Measurements from ENCODE around the gene GRHL1. TPM values are rescaled to one million over a fixed set of nuclear protein-coding genes. Genes with fewer than 3 reads are reported as not detected.

Gene GRHL1
- total and polyA plus RNA-seq, 9 of the 15 experiments (the other 6 are each of a cell fraction or from before 2014, with no cell fraction given): 1.7 to 6.1 (median 4.7) TPM

- TF ChIP-seq ZNF609 (CRISPR knock-in tag; IDR thresholded peaks at IDR 0.05; ENCODE audit: borderline replicate concordance) (no peak), HDAC8 (tag; IDR thresholded peaks at IDR 0.05) (no peak), E2F5 (CRISPR knock-in tag; IDR thresholded peaks at IDR 0.05) (no peak), ZKSCAN3 (CRISPR knock-in tag; IDR thresholded peaks at IDR 0.05) (no peak), NFXL1 (CRISPR knock-in tag; IDR thresholded peaks at IDR 0.05) (no peak), FOS (IDR thresholded peaks at IDR 0.05; ENCODE audit: extremely low read depth, insufficient read length) (no peak), SMARCA5 (IDR thresholded peaks at IDR 0.05) (no peak), MIER1 (IDR thresholded peaks at IDR 0.05; ENCODE audit: low read depth) (no peak), ZNF174 (CRISPR knock-in tag; IDR thresholded peaks at IDR 0.05) (no peak), ZNF12 (CRISPR knock-in tag; IDR thresholded peaks at IDR 0.05) (no peak), ZNF311 (CRISPR knock-in tag; IDR thresholded peaks at IDR 0.05) (no peak), ZNF324 (CRISPR knock-in tag; IDR thresholded peaks at IDR 0.05) (no peak), TFAP4 (CRISPR knock-in tag; IDR thresholded peaks at IDR 0.05; ENCODE audit: borderline replicate concordance) (peak; percentile 75; the same call in 1 of the 2 replicates)
- TF ChIP-seq, protein P1, sequence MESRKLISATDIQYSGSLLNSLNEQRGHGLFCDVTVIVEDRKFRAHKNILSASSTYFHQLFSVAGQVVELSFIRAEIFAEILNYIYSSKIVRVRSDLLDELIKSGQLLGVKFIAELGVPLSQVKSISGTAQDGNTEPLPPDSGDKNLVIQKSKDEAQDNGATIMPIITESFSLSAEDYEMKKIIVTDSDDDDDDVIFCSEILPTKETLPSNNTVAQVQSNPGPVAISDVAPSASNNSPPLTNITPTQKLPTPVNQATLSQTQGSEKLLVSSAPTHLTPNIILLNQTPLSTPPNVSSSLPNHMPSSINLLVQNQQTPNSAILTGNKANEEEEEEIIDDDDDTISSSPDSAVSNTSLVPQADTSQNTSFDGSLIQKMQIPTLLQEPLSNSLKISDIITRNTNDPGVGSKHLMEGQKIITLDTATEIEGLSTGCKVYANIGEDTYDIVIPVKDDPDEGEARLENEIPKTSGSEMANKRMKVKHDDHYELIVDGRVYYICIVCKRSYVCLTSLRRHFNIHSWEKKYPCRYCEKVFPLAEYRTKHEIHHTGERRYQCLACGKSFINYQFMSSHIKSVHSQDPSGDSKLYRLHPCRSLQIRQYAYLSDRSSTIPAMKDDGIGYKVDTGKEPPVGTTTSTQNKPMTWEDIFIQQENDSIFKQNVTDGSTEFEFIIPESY (CRISPR knock-in tag; IDR thresholded peaks at IDR 0.05): peak; percentile 38; the same call in 1 of the 2 replicates
- TF ChIP-seq, protein P2, sequence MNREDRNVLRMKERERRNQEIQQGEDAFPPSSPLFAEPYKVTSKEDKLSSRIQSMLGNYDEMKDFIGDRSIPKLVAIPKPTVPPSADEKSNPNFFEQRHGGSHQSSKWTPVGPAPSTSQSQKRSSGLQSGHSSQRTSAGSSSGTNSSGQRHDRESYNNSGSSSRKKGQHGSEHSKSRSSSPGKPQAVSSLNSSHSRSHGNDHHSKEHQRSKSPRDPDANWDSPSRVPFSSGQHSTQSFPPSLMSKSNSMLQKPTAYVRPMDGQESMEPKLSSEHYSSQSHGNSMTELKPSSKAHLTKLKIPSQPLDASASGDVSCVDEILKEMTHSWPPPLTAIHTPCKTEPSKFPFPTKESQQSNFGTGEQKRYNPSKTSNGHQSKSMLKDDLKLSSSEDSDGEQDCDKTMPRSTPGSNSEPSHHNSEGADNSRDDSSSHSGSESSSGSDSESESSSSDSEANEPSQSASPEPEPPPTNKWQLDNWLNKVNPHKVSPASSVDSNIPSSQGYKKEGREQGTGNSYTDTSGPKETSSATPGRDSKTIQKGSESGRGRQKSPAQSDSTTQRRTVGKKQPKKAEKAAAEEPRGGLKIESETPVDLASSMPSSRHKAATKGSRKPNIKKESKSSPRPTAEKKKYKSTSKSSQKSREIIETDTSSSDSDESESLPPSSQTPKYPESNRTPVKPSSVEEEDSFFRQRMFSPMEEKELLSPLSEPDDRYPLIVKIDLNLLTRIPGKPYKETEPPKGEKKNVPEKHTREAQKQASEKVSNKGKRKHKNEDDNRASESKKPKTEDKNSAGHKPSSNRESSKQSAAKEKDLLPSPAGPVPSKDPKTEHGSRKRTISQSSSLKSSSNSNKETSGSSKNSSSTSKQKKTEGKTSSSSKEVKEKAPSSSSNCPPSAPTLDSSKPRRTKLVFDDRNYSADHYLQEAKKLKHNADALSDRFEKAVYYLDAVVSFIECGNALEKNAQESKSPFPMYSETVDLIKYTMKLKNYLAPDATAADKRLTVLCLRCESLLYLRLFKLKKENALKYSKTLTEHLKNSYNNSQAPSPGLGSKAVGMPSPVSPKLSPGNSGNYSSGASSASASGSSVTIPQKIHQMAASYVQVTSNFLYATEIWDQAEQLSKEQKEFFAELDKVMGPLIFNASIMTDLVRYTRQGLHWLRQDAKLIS (CRISPR knock-in tag; IDR thresholded peaks at IDR 0.05): no peak
These were observed 77.7 kb downstream of the GRHL1 start (continued) for GRCh38 chr2:10028988-10029874.

Data from K562 (cell line).